Spleen (tissue), 11 donors: ENCODE measurements around the gene RAET1G. TPM values are rescaled to one million over a fixed set of nuclear protein-coding genes. Genes with fewer than 3 reads are reported as not detected.
"Not testable (repeated sequence)": the region's sequence is repeated elsewhere in the genome, so short reads cannot be mapped to it uniquely, and the experiment has no call there.

Source experiments
- DNase-seq: peaks from one replicate; pipeline ENCODE4 v3.0.0-alpha.2; 2020
- H3K27ac ChIP-seq, 8 donors: fragments of 200-600 bp; sonication (generic) in 7 of 8; 1 replicate in 4 of 8; 2 replicates in 4 of 8; pipeline versions ENCODE4 v1.5.0 to v1.8.0; 2016 to 2021; ENCODE audit warnings: inconsistent platforms in 4 of 8, mild to moderate bottlenecking in 4 of 8, moderate library complexity in 1 of 8
- H3K27me3 ChIP-seq, 7 donors: fragments of 200-600 bp; sonication (generic) in 6 of 7; replicated peaks in 1 of 7; 1 replicate in 4 of 7; 2 replicates in 3 of 7; pipeline versions ENCODE4 v1.5.0 to v1.8.0; 2016 to 2021; ENCODE audit warnings: inconsistent platforms in 3 of 7, mild to moderate bottlenecking in 1 of 7
- H3K36me3 ChIP-seq, 6 donors: fragments of 200-600 bp; sonication (generic) in 5 of 6; 1 replicate in 4 of 6; 2 replicates in 2 of 6; pipeline versions ENCODE4 v1.5.0 to v1.8.0; 2016 to 2021; ENCODE audit warnings: inconsistent platforms in 2 of 6
- H3K4me1 ChIP-seq, 6 donors: fragments of 200-600 bp; sonication (generic) in 5 of 6; 1 replicate in 3 of 6; 2 replicates in 3 of 6; pipeline versions ENCODE4 v1.5.0 to v1.8.0; 2016 to 2021; ENCODE audit warnings: inconsistent platforms in 3 of 6
- H3K4me3 ChIP-seq, 8 donors: fragments of 200-600 bp; sonication (generic) in 7 of 8; 1 replicate in 4 of 8; 2 replicates in 4 of 8; pipeline versions ENCODE4 v1.5.0 to v1.8.0; 2016 to 2021; ENCODE audit warnings: inconsistent platforms in 4 of 8, mild to moderate bottlenecking in 4 of 8, moderate library complexity in 2 of 8
- H3K9me3 ChIP-seq, 8 donors: fragments of 200-600 bp; sonication (generic) in 7 of 8; 1 replicate in 4 of 8; 2 replicates in 4 of 8; pipeline versions ENCODE4 v1.5.0 to v1.8.0; 2016 to 2021; ENCODE audit warnings: inconsistent platforms in 4 of 8
- POLR2A ChIP-seq, 3 donors: fragments of 450-650 bp; IDR thresholded peaks; one replicate each; pipeline ENCODE4 v1.5.1; 2017; ENCODE audit warnings: antibody characterized with exemption in 3 of 3, mild to moderate bottlenecking in 1 of 3
- POLR2AphosphoS5 ChIP-seq, 3 donors: sonication (generic); formaldehyde crosslinking; IDR thresholded peaks; one replicate each; pipeline ENCODE4 v1.5.1; 2017; ENCODE audit warnings: antibody characterized with exemption in 3 of 3
- WGBS, 5 donors: extraction: QIAGEN DNeasy Blood & Tissue Kit in 3 of 5; methylation state at CpG; one replicate each; pipeline versions ENCODE4 v1.1.5 to v1.1.7; 2013 to 2018; 5-methylcytosine and 5-hydroxymethylcytosine counted together
- intact Hi-C: fragments of 100-400 bp; cut with DNase I; formaldehyde crosslinking; loops from one replicate; pipeline ENCODE4 v1.15.0; 2023; ENCODE audit warnings: low total_unique reads
- polyA plus RNA-seq, 3 donors: library from polyadenylated mRNA; stranded (reverse); fragments of 200-250 nt; gene quantifications; one replicate each; pipeline ENCODE4 v1.2.1, GENCODE V29; 2013
- total RNA-seq, 7 donors: library from RNA; depleted of rRNA in 3 of 7; stranded (reverse); fragments of >200 nt in 3 of 7; fragmentation: NEBNext Ultra II Directional in 4 of 7; extraction: Animal tissue kit (Norgen Biotek cat#: 25700) in 4 of 7; gene quantifications; one replicate each; pipeline versions ENCODE4 v1.1.0 to v1.2.1, GENCODE V29; 2016 to 2021
- TF ChIP-seq, protein P1 (sequence below), 11 experiments: fragments of 200-600 bp in 7 of 11; fragments of 450-650 bp in 4 of 11; sonication (generic) in 4 of 11; IDR thresholded peaks in 8 of 11; conservative IDR thresholded peaks in 3 of 11; 1 replicate in 7 of 11; 2 replicates in 4 of 11; pipeline versions ENCODE4 v1.4.0 to v1.8.0; 2016 to 2021; ENCODE audit warnings: antibody characterized with exemption in 11 of 11, inconsistent platforms in 4 of 11, mild to moderate bottlenecking in 1 of 11
- donor health status: healthy with polysubstance abuse.
- donor health status: DM: no; HTN: no; CAD: no; lungs with moderate emphysema.
- donor health status: DM: no; HTN: no; CAD: no.
- donor health status: Bipolar disorder and iron deficiency.
- donor health status: healthy.
- donor health status: DM: no; HTN: no; CAD: no.
- donor health status: DM: yes; HTN: yes; CAD: no.

RAET1G gene
- total and polyA plus RNA-seq, 10 donors = 0.09 to 1.2 TPM; not detected in 8

- Histone ChIP-seq H3K27me3 (peaks cover 0 to 81% (median 45%) of the 10 kb centered on the region in 7 donors), H3K27ac (no peak overlapping the region), H3K9me3 (no peaks in the 10 kb centered on the region), H3K4me1 (peaks cover 0 to 8% (median 6%) of the 10 kb centered on the region in 6 donors), H3K4me3 (no peak overlapping the region), H3K36me3 (no peaks in the 10 kb centered on the region)
- 77 to 85% (median 79%) methylated on average over 9 of the region's 9 CpGs for WGBS, 5 donors
- intact Hi-C loops = no loop called here
- DNase-seq = no peak
- TF ChIP-seq POLR2AphosphoS5 (IDR thresholded peaks at IDR 0.05) (no peak), POLR2A (IDR thresholded peaks at IDR 0.05) (no peak)
- TF ChIP-seq, protein P1, sequence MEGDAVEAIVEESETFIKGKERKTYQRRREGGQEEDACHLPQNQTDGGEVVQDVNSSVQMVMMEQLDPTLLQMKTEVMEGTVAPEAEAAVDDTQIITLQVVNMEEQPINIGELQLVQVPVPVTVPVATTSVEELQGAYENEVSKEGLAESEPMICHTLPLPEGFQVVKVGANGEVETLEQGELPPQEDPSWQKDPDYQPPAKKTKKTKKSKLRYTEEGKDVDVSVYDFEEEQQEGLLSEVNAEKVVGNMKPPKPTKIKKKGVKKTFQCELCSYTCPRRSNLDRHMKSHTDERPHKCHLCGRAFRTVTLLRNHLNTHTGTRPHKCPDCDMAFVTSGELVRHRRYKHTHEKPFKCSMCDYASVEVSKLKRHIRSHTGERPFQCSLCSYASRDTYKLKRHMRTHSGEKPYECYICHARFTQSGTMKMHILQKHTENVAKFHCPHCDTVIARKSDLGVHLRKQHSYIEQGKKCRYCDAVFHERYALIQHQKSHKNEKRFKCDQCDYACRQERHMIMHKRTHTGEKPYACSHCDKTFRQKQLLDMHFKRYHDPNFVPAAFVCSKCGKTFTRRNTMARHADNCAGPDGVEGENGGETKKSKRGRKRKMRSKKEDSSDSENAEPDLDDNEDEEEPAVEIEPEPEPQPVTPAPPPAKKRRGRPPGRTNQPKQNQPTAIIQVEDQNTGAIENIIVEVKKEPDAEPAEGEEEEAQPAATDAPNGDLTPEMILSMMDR (IDR thresholded peaks at IDR 0.05 in 8 of 11, conservative IDR thresholded peaks at IDR 0.05 in 3 of 11) = no peak
Observed at GRCh38 chr6:149951096-149951495, 28.2 kb upstream of the RAET1G start.

- peaks cover 0 to 8% (median 6%) of the 10 kb centered on the region in 6 donors for H3K4me1 ChIP-seq
- TF ChIP-seq, protein P1 (IDR thresholded peaks at IDR 0.05 in 8 of 11, conservative IDR thresholded peaks at IDR 0.05 in 3 of 11) = no peak
- TF ChIP-seq POLR2A (IDR thresholded peaks at IDR 0.05) (no peak), POLR2AphosphoS5 (IDR thresholded peaks at IDR 0.05) (no peak)
- no peaks in the 10 kb centered on the region for H3K9me3 ChIP-seq
- H3K27me3 ChIP-seq = peaks cover 0 to 74% (median 38%) of the 10 kb centered on the region in 7 donors
- no peak for DNase-seq
- 39 to 53% (median 47%) methylated on average over 8 of the region's 8 CpGs for WGBS, 5 donors
- no peak overlapping the region for H3K27ac ChIP-seq
- intact Hi-C loops = no loop called here
- H3K4me3 ChIP-seq = no peak overlapping the region
- H3K36me3 ChIP-seq = no peaks in the 10 kb centered on the region
Observed at GRCh38 chr6:149950423-149950822, 27.5 kb upstream of the RAET1G start.

DNA sequence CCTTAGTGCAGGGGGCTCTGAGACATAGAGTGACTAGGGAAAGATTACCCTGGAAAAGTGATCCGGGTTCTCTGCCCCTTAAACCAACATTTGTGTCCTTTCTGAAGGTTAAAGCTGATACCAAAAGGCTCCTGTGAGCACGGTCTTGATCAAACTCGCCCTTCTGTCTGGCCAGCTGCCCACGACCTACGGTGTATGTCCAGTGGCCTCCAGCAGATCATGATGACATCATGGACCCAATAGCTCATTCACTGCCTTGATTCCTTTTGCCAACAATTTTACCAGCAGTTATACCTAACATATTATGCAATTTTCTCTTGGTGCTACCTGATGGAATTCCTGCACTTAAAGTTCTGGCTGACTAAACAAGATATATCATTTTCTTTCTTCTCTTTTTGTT, 25.7 kb upstream of the RAET1G start:
- 80 to 90% (median 85%) methylated on average over 5 of the region's 5 CpGs for WGBS, 5 donors
- H3K27me3 ChIP-seq = peaks cover 0 to 56% (median 31%) of the 10 kb centered on the region in 7 donors
- DNase-seq = no peak
- no peaks in the 10 kb centered on the region for H3K36me3 ChIP-seq
- no peak overlapping the region for H3K4me3 ChIP-seq
- H3K4me1 ChIP-seq = no peaks in the 10 kb centered on the region
- H3K27ac ChIP-seq = no peak overlapping the region
- intact Hi-C loops = no loop called here
- no peak for TF ChIP-seq POLR2A (IDR thresholded peaks at IDR 0.05)
- no peaks in the 10 kb centered on the region for H3K9me3 ChIP-seq

GRCh38 chr6:149948011-149948410, 25.1 kb upstream of the RAET1G start:
- WGBS, 5 donors = 52 to 80% (median 68%) methylated on average over 1 of the region's 1 CpG
- DNase-seq = no peak

DNA sequence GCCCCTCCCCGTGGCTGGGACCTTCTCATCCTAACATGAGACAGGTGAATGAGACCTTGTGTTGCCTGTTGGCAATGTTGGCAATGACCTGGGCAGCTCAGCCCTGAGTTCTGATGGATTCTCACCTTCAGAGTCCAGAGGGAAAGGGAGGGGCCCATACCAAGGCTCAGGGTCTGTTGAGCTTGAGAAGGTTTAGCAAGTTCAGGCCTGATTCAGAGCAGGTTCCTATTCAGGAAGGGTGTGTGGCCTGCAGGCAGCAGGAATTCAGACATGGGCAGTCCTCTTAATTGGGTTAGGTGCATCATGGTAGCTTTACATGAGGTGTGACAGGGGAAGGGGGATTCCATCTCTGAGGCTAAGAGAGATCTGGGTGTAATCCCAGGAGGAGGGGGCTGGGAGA, 24.6 kb upstream of the RAET1G start:
- H3K4me3 ChIP-seq, DNase-seq, H3K36me3 ChIP-seq, intact Hi-C loops, H3K9me3 ChIP-seq, H3K4me1 ChIP-seq, H3K27ac ChIP-seq: not testable (repeated sequence)
- H3K27me3 ChIP-seq = peaks cover 0 to 55% (median 21%) of the 10 kb centered on the region in 7 donors
- no CpG with 5 or more reads among the region's 1 CpG for WGBS, 5 donors

More at GRCh38 chr6:149948011-149948410, 25.1 kb upstream of the RAET1G start:
- no peak overlapping the region for H3K27ac ChIP-seq
- H3K36me3 ChIP-seq = no peaks in the 10 kb centered on the region
- no peak overlapping the region for H3K4me3 ChIP-seq
- H3K4me1 ChIP-seq = no peaks in the 10 kb centered on the region
- peaks cover 0 to 55% (median 26%) of the 10 kb centered on the region in 7 donors for H3K27me3 ChIP-seq
- no peak for TF ChIP-seq POLR2A (IDR thresholded peaks at IDR 0.05)
- no peak for TF ChIP-seq POLR2AphosphoS5 (IDR thresholded peaks at IDR 0.05)
- TF ChIP-seq, protein P1 (IDR thresholded peaks at IDR 0.05 in 8 of 11, conservative IDR thresholded peaks at IDR 0.05 in 3 of 11) = no peak
- H3K9me3 ChIP-seq = no peaks in the 10 kb centered on the region
- intact Hi-C loops = no loop called here

GRCh38 chr6:149946631-149947030, 23.7 kb upstream of the RAET1G start:
- H3K36me3 ChIP-seq, H3K4me3 ChIP-seq, H3K27ac ChIP-seq, H3K4me1 ChIP-seq, intact Hi-C loops, DNase-seq, H3K9me3 ChIP-seq: not testable (repeated sequence)
- WGBS, 5 donors = 57 to 72% (median 66%) methylated on average over 7 of the region's 7 CpGs
- peaks cover 0 to 55% (median 24%) of the 10 kb centered on the region in 7 donors for H3K27me3 ChIP-seq

GRCh38 chr6:149945276-149945675, 22.4 kb upstream of the RAET1G start:
- H3K4me1 ChIP-seq = peaks cover 0 to 23% (median 19%) of the 10 kb centered on the region in 6 donors
- H3K4me3 ChIP-seq, H3K36me3 ChIP-seq, H3K27ac ChIP-seq, DNase-seq, intact Hi-C loops, H3K9me3 ChIP-seq: not testable (repeated sequence)
- H3K27me3 ChIP-seq = peaks cover 0 to 55% (median 22%) of the 10 kb centered on the region in 7 donors
- 73 to 94% (median 77%) methylated on average over 3 to 5 of the region's 6 CpGs for WGBS, 5 donors

- peaks cover 9 to 38% (median 31%) of the 10 kb centered on the region in 6 donors for H3K4me1 ChIP-seq
- H3K4me3 ChIP-seq, intact Hi-C loops, H3K27ac ChIP-seq, H3K36me3 ChIP-seq, H3K9me3 ChIP-seq, DNase-seq: not testable (repeated sequence)
- WGBS, 5 donors = 77 to 89% (median 78%) methylated on average over 3 to 5 of the region's 5 CpGs
- peaks cover 0 to 58% (median 41%) of the 10 kb centered on the region in 7 donors for H3K27me3 ChIP-seq
Observed at GRCh38 chr6:149943321-149943720, 20.4 kb upstream of the RAET1G start.
